Gastroesophageal sphincter (tissue), 3 donors: Measurements from ENCODE around the gene RAB1B.

Experiments
- EP300 ChIP-seq: sonication (generic); formaldehyde crosslinking; IDR thresholded peaks from one replicate; pipeline ENCODE4 v1.6.1; 2017; ENCODE audit warnings: antibody characterized with exemption, mild to moderate bottlenecking
- POLR2A ChIP-seq, 2 donors: fragments of 450-650 bp; IDR thresholded peaks; one replicate each; pipeline ENCODE4 v1.6.1; 2017; ENCODE audit warnings: antibody characterized with exemption in 2 of 2, mild to moderate bottlenecking in 2 of 2, moderate library complexity in 1 of 2
- POLR2AphosphoS5 ChIP-seq: sonication (generic); formaldehyde crosslinking; IDR thresholded peaks from one replicate; pipeline ENCODE4 v1.6.1; 2017; ENCODE audit warnings: antibody characterized with exemption
- TF ChIP-seq, protein P1 (sequence below), 4 experiments: fragments of 200-600 bp in 2 of 4; fragments of 450-650 bp in 2 of 4; sonication (generic) in 1 of 4; IDR thresholded peaks; one replicate each; pipeline ENCODE4 v1.5.1; 2017 to 2019; ENCODE audit warnings: antibody characterized with exemption in 4 of 4, mild to moderate bottlenecking in 2 of 4, moderate library complexity in 2 of 4

DNA sequence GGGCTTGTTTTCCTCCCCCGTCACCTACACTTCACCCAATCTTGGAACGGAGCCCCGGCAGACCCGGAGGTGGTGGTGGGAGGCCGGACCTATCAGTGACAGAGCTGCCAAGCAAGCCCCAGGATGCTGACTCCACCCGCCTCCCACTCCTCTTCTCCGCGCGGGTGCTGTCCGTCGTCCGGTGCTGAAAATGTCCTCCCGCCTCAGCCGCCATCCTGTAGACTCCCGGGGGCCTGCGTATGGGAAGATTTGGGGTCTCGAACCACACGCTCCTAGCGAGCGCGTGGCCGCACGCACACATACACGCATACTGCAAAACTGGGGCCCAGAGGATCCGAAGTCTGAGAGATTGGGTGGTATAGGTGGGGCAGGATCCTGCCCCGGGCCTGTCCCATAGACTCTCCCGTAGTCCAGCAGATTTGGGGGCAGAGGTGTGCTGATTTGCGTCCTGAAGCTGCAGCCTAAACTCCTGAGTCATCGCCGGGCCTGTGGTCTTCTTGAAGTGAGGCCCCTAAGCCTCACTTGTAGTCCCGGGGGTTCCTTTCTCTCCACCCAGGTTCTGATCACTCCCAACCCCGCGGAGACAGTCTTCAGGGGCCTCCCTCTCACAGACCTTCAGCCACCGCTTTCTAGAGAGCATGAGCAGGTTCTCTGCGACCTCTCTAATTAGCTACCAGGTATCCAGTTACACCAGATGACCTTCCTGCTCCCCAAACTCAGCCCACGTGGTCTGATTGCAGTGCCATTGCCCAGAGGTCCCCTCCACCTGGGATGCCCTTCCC lies 21.3 kb downstream of the RAB1B start:
- TF ChIP-seq, protein P1, sequence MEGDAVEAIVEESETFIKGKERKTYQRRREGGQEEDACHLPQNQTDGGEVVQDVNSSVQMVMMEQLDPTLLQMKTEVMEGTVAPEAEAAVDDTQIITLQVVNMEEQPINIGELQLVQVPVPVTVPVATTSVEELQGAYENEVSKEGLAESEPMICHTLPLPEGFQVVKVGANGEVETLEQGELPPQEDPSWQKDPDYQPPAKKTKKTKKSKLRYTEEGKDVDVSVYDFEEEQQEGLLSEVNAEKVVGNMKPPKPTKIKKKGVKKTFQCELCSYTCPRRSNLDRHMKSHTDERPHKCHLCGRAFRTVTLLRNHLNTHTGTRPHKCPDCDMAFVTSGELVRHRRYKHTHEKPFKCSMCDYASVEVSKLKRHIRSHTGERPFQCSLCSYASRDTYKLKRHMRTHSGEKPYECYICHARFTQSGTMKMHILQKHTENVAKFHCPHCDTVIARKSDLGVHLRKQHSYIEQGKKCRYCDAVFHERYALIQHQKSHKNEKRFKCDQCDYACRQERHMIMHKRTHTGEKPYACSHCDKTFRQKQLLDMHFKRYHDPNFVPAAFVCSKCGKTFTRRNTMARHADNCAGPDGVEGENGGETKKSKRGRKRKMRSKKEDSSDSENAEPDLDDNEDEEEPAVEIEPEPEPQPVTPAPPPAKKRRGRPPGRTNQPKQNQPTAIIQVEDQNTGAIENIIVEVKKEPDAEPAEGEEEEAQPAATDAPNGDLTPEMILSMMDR (IDR thresholded peaks at IDR 0.05), result no peak
- no peak for TF ChIP-seq POLR2A (IDR thresholded peaks at IDR 0.05)
- TF ChIP-seq POLR2AphosphoS5, result no peak
- TF ChIP-seq EP300, result no peak
